Uterus (tissue), 2 donors: Measurements from ENCODE around the gene NPTX1.

Source experiments
- CTCF ChIP-seq, 4 experiments: fragments of 200-600 bp in 2 of 4; fragments of 450-650 bp in 2 of 4; sonication (generic) in 2 of 4; IDR thresholded peaks; one replicate each; pipeline ENCODE4 v1.5.1; 2016 to 2019; ENCODE audit warnings: antibody characterized with exemption in 4 of 4, mild to moderate bottlenecking in 2 of 4, moderate library complexity in 1 of 4
- POLR2A ChIP-seq, 2 donors: fragments of 450-650 bp; IDR thresholded peaks; one replicate each; pipeline ENCODE4 v1.6.1; 2016; ENCODE audit warnings: antibody characterized with exemption in 2 of 2, mild to moderate bottlenecking in 1 of 2, moderate library complexity in 1 of 2

GRCh38 chr17:80459234-80459633 is 17.2 kb downstream of the NPTX1 start:
- TF ChIP-seq CTCF (IDR thresholded peaks at IDR 0.05) (no peak), POLR2A (IDR thresholded peaks at IDR 0.05) (no peak)
